PFSK-1 (cell line): ENCODE measurements around the gene TRAPPC5.

Experiments used
- POLR2AphosphoS5 ChIP-seq: IDR thresholded peaks from 2 replicates; pipeline ENCODE4 v1.6.1; 2012; ENCODE audit warnings: low read depth, mild to moderate bottlenecking, control low read depth, low read length, moderate library complexity
- SIN3A ChIP-seq: IDR thresholded peaks from 2 replicates; pipeline ENCODE4 v1.6.1; 2012; ENCODE audit warnings: mild to moderate bottlenecking, low read length, moderate library complexity, borderline replicate concordance; ENCODE audit not compliant: insufficient read depth

DNA sequence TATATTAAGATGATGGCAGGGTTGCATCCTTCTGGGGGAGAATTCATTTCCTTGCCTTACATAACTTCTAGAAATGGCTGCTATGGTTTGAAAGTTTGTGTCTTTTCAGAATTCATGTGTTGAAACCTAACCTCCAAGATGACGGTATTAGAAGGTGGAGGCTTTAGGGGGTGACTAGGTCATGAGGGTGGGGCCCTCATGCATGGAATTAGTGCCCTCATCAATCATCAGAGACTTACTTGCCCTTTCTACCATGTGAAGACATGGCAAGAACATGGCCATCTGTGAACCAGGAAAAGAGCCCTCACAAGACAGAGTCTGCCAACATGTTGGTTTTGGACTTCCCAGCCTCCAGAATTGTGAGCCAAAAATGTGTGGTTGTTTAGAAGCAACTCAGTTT is 36.1 kb downstream of the TRAPPC5 start:
- no peak for TF ChIP-seq POLR2AphosphoS5
- no peak for TF ChIP-seq SIN3A
